Measurements from ENCODE around the gene TNS4. TPM values are rescaled to one million over a fixed set of nuclear protein-coding genes. Genes with fewer than 3 reads are reported as not detected.

The TNS4 gene
- total and polyA plus RNA-seq, 9 of the 15 experiments (the other 6 are each of a cell fraction or from before 2014, with no cell fraction given): 0.04 to 0.73 (median 0.24) TPM; not detected in 1

DNA sequence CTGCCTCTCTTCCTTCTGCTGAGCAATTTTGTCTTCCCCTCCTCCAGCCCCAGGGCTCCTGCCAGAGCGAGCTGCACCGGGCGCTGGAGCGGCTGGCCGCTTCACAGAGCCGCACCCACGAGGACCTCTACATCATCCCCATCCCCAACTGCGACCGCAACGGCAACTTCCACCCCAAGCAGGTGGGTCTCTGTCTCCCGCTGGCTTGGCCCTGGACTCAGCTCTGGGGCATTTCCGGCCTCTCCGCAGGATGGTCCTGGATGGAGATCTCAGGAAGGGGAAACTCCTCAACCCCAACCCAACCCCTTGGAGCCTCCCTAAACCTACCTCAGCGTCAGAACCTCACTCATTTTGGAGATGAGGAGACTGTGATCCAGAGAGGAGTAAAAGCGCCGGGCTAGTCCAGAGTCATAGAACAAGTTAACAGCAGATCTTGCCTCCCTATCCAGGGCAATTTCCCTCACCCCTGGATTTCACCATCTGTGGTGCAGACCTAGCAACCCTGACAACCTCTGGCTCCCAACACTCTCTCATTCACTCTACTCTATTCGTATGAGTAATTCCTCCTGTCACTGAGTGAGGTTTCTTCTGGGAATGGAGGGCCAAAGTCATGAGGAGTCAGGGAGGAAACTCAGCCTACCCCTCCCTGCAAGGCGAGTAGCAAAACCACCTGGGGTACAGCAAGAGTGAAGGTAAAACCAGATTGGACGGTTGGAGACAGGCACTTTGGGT, 47.4 kb downstream of the TNS4 start (continued):
- TF ChIP-seq, protein P1, sequence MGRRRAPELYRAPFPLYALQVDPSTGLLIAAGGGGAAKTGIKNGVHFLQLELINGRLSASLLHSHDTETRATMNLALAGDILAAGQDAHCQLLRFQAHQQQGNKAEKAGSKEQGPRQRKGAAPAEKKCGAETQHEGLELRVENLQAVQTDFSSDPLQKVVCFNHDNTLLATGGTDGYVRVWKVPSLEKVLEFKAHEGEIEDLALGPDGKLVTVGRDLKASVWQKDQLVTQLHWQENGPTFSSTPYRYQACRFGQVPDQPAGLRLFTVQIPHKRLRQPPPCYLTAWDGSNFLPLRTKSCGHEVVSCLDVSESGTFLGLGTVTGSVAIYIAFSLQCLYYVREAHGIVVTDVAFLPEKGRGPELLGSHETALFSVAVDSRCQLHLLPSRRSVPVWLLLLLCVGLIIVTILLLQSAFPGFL (CRISPR knock-in tag; IDR thresholded peaks at IDR 0.05): no peak
- TF ChIP-seq ZBTB43 (CRISPR knock-in tag; IDR thresholded peaks at IDR 0.05): no peak
- TF ChIP-seq TAF15 (IDR thresholded peaks at IDR 0.05; ENCODE audit: low read depth, low read length): no peak
- no peak for TF ChIP-seq TAF7 (tag; IDR thresholded peaks at IDR 0.05)
- TF ChIP-seq ZBTB9 (CRISPR knock-in tag; IDR thresholded peaks at IDR 0.05): no peak
- TF ChIP-seq, protein P2, sequence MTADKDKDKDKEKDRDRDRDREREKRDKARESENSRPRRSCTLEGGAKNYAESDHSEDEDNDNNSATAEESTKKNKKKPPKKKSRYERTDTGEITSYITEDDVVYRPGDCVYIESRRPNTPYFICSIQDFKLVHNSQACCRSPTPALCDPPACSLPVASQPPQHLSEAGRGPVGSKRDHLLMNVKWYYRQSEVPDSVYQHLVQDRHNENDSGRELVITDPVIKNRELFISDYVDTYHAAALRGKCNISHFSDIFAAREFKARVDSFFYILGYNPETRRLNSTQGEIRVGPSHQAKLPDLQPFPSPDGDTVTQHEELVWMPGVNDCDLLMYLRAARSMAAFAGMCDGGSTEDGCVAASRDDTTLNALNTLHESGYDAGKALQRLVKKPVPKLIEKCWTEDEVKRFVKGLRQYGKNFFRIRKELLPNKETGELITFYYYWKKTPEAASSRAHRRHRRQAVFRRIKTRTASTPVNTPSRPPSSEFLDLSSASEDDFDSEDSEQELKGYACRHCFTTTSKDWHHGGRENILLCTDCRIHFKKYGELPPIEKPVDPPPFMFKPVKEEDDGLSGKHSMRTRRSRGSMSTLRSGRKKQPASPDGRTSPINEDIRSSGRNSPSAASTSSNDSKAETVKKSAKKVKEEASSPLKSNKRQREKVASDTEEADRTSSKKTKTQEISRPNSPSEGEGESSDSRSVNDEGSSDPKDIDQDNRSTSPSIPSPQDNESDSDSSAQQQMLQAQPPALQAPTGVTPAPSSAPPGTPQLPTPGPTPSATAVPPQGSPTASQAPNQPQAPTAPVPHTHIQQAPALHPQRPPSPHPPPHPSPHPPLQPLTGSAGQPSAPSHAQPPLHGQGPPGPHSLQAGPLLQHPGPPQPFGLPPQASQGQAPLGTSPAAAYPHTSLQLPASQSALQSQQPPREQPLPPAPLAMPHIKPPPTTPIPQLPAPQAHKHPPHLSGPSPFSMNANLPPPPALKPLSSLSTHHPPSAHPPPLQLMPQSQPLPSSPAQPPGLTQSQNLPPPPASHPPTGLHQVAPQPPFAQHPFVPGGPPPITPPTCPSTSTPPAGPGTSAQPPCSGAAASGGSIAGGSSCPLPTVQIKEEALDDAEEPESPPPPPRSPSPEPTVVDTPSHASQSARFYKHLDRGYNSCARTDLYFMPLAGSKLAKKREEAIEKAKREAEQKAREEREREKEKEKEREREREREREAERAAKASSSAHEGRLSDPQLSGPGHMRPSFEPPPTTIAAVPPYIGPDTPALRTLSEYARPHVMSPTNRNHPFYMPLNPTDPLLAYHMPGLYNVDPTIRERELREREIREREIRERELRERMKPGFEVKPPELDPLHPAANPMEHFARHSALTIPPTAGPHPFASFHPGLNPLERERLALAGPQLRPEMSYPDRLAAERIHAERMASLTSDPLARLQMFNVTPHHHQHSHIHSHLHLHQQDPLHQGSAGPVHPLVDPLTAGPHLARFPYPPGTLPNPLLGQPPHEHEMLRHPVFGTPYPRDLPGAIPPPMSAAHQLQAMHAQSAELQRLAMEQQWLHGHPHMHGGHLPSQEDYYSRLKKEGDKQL (CRISPR knock-in tag; IDR thresholded peaks at IDR 0.05; ENCODE audit: borderline replicate concordance): no peak

All from K562 (cell line).